GM23248 (cell line): ENCODE measurements around the gene RAB15.

Experiments used
- EZH2 ChIP-seq: fragments of 200-600 bp; sonication (generic); IDR thresholded peaks from 2 replicates; pipeline ENCODE4 v1.6.1; 2018; ENCODE audit warnings: antibody characterized with exemption, mild to moderate bottlenecking; ENCODE audit not compliant: insufficient read depth, poor library complexity, severe bottlenecking
- EZH2phosphoT487 ChIP-seq: fragments of 200-600 bp; sonication (generic); IDR thresholded peaks from 2 replicates; pipeline ENCODE4 v1.6.1; 2018; ENCODE audit warnings: antibody characterized with exemption, moderate library complexity, mild to moderate bottlenecking, low read depth; ENCODE audit not compliant: insufficient read depth

DNA sequence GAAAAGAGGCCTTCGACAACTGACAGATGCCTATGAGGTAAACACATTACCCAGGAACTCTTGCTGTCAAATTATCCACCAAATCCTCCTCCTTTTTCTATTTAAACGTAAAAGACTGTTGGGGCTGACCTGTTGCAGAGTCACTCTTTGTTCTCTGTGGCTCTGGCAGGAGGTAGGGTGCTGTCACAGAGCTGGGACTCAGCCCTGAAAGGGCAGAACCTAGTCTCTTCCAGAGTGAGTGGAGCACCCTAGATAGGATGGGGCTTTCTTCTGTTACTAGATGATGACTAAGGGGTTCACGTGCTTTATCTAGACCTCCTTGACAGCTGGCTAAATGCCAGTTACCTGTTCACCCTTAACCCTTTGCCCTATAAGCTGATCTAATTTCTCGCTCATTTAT lies 40.2 kb upstream of the RAB15 start:
- TF ChIP-seq EZH2phosphoT487 (no peak), EZH2 (no peak)
